ENCODE data around the gene TMUB1.

GRCh38 chr7:151087245-151088018, 4.1 kb upstream of the TMUB1 start:
- peak; percentile 33 for TF ChIP-seq CTCF (IDR thresholded peaks at IDR 0.05; ENCODE audit: low read length)
- TF ChIP-seq EZH2 (IDR thresholded peaks at IDR 0.05; ENCODE audit: borderline replicate concordance, low read length), result no peak
